IMR-90 (cell line): ENCODE results near the gene CADM2. TPM values are rescaled to one million over a fixed set of nuclear protein-coding genes. Genes with fewer than 3 reads are reported as not detected.

ENCODE experiments used
- ATAC-seq: fragments of 200-7000 bp; cut with Tn5 transposase; 2 replicates; pipeline ENCODE4 v1.9.1; 2020; ENCODE audit warnings: low read depth, mild to moderate bottlenecking, moderate library complexity
- Bru-seq: library from RNA; stranded (reverse); fragments of 400-500 nt; gene quantifications from one replicate; lab custom pipeline; 2021; lab: Mats Ljungman, UMichigan
- BruChase-seq, 2 experiments: library from RNA; stranded (reverse); fragments of 400-500 nt; gene quantifications; one replicate each; lab custom pipeline; 2021; lab: Mats Ljungman, UMichigan
- BruUV-seq: library from RNA; stranded (reverse); fragments of 400-500 nt; replicated peaks from 2 replicates; lab custom pipeline; 2021; lab: Mats Ljungman, UMichigan
- CTCF ChIA-PET: fragments of 300-600 bp; formaldehyde crosslinking; extraction: SDS; loops from one replicate; lab custom pipeline; 2021; ENCODE audit warnings: antibody characterized with exemption; lab: Yijun Ruan, JAX
- POLR2A ChIA-PET: fragments of 300-600 bp; sonication (Branson Sonifier 250); formaldehyde crosslinking; loops from one replicate; lab custom pipeline; 2022; ENCODE audit warnings: antibody characterized with exemption; ENCODE audit not compliant: unreplicated experiment; lab: Charles Lee
- DNase-seq: peaks from one replicate; pipeline ENCODE4 v3.0.0; 2013
- H2AFZ ChIP-seq: replicated peaks from 2 replicates; pipeline ENCODE3; 2013; ENCODE audit warnings: low read length, mild to moderate bottlenecking; ENCODE audit not compliant: poor library complexity
- H2AK5ac ChIP-seq: 2 replicates; pipeline ENCODE4 v1.6.1; 2013; ENCODE audit warnings: low read depth, low read length, inconsistent platforms
- H2AK9ac ChIP-seq: replicated peaks from 2 replicates; pipeline ENCODE3; 2013; ENCODE audit warnings: mild to moderate bottlenecking, low read depth, low read length, moderate library complexity; ENCODE audit not compliant: poor library complexity
- H2BK120ac ChIP-seq: 2 replicates; pipeline ENCODE4 v1.6.1; 2013; ENCODE audit warnings: low read depth, low read length, inconsistent platforms
- H2BK15ac ChIP-seq: 3 replicates; pipeline ENCODE4 v1.6.1; 2013; ENCODE audit warnings: low read depth, low read length, inconsistent platforms
- H2BK20ac ChIP-seq: 2 replicates; pipeline ENCODE4 v1.6.1; 2013; ENCODE audit warnings: low read depth, mild to moderate bottlenecking, inconsistent platforms, low read length, moderate library complexity
- H2BK5ac ChIP-seq: 2 replicates; pipeline ENCODE4 v1.6.1; 2013; ENCODE audit warnings: mild to moderate bottlenecking, low read depth, low read length, inconsistent platforms; ENCODE audit not compliant: poor library complexity, severe bottlenecking
- H3K14ac ChIP-seq: replicated peaks from 2 replicates; pipeline ENCODE4 v1.6.1; 2013; ENCODE audit warnings: low read depth, low read length, inconsistent platforms
- H3K18ac ChIP-seq: 2 replicates; pipeline ENCODE4 v1.6.1; 2013; ENCODE audit warnings: low read depth, low read length, control low read depth
- H3K23ac ChIP-seq: 2 replicates; pipeline ENCODE4 v1.6.1; 2013; ENCODE audit warnings: low read depth, low read length, inconsistent platforms
- H3K27ac ChIP-seq: 2 replicates; pipeline ENCODE4 v1.5.1; 2013; ENCODE audit warnings: mild to moderate bottlenecking, control low read depth, low read length; ENCODE audit not compliant: insufficient read depth
- H3K27me3 ChIP-seq: 2 replicates; pipeline ENCODE4 v1.6.1; 2013; ENCODE audit warnings: low read length; ENCODE audit not compliant: control insufficient read depth, insufficient read depth
- H3K36me3 ChIP-seq: 2 replicates; pipeline ENCODE4 v1.6.1; 2013; ENCODE audit warnings: low read length, mixed read lengths; ENCODE audit not compliant: control insufficient read depth, insufficient read depth
- H3K4ac ChIP-seq: 2 replicates; pipeline ENCODE4 v1.6.1; 2013; ENCODE audit warnings: low read depth, low read length, inconsistent platforms
- H3K4me1 ChIP-seq: 2 replicates; pipeline ENCODE4 v1.6.1; 2013; ENCODE audit warnings: low read length, mixed read lengths; ENCODE audit not compliant: control insufficient read depth, insufficient read depth
- H3K4me2 ChIP-seq: 2 replicates; pipeline ENCODE4 v1.6.1; 2013; ENCODE audit warnings: low read depth, mild to moderate bottlenecking, control low read depth, low read length, moderate library complexity
- H3K4me3 ChIP-seq: 2 replicates; pipeline ENCODE4 v1.5.1; 2013; ENCODE audit warnings: low read depth, mild to moderate bottlenecking, control low read depth, low read length, moderate library complexity; ENCODE audit not compliant: insufficient read depth
- H3K56ac ChIP-seq: 2 replicates; pipeline ENCODE4 v1.6.1; 2013; ENCODE audit warnings: low read length, inconsistent platforms; ENCODE audit not compliant: insufficient read depth; ENCODE audit errors: extremely low read depth
- H3K79me1 ChIP-seq, 2 experiments: 2 replicates each; pipeline ENCODE4 v1.6.1; 2013; ENCODE audit warnings: low read length in 2 of 2, inconsistent platforms in 1 of 2, low read depth in 1 of 2
- H3K9ac ChIP-seq: 2 replicates; pipeline ENCODE4 v1.6.1; 2013; ENCODE audit warnings: low read depth, low read length, control low read depth
- H3K9me1 ChIP-seq: 2 replicates; pipeline ENCODE4 v1.6.1; 2013; ENCODE audit warnings: low read length, inconsistent platforms; ENCODE audit not compliant: insufficient read depth
- H3K9me3 ChIP-seq: 2 replicates; pipeline ENCODE4 v1.6.1; 2013; ENCODE audit warnings: low read length; ENCODE audit not compliant: control insufficient read depth, insufficient read depth
- H4K20me1 ChIP-seq: 2 replicates; pipeline ENCODE4 v1.6.1; 2013; ENCODE audit warnings: low read length, inconsistent platforms; ENCODE audit not compliant: insufficient read depth
- H4K5ac ChIP-seq: 2 replicates; pipeline ENCODE4 v1.6.1; 2013; ENCODE audit warnings: mild to moderate bottlenecking, low read depth, low read length, control low read depth
- H4K8ac ChIP-seq, 2 experiments: 2 replicates each; pipeline ENCODE4 v1.6.1; 2013; ENCODE audit warnings: low read depth in 2 of 2, low read length in 2 of 2, control low read depth in 1 of 2, inconsistent platforms in 1 of 2
- H4K91ac ChIP-seq: 2 replicates; pipeline ENCODE4 v1.6.1; 2013; ENCODE audit warnings: low read depth, low read length, inconsistent platforms; ENCODE audit not compliant: insufficient read depth
- CEBPB ChIP-seq: IDR thresholded peaks from 2 replicates; pipeline ENCODE4 v1.6.1; 2012; ENCODE audit warnings: low read depth, low read length, improper control_type of control experiment
- CHD1 ChIP-seq: IDR thresholded peaks from 2 replicates; pipeline ENCODE4 v1.6.1; 2012; ENCODE audit warnings: low read depth, low read length, improper control_type of control experiment
- ELK1 ChIP-seq: fragments of 150-350 bp; IDR thresholded peaks from 2 replicates; pipeline ENCODE4 v1.6.1; 2016; ENCODE audit warnings: low read depth, mild to moderate bottlenecking, low read length, moderate library complexity, borderline replicate concordance
- FOS ChIP-seq: fragments of 150-350 bp; IDR thresholded peaks from 2 replicates; pipeline ENCODE4 v1.6.1; 2016; ENCODE audit warnings: low read depth, low read length
- MAFK ChIP-seq: IDR thresholded peaks from 2 replicates; pipeline ENCODE4 v1.6.1; 2012; ENCODE audit warnings: low read depth, low read length, improper control_type of control experiment
- MAZ ChIP-seq: IDR thresholded peaks from 2 replicates; pipeline ENCODE4 v1.6.1; 2012; ENCODE audit warnings: low read depth, mild to moderate bottlenecking, low read length, improper control_type of control experiment, moderate library complexity, borderline replicate concordance
- MXI1 ChIP-seq: IDR thresholded peaks from 2 replicates; pipeline ENCODE4 v1.6.1; 2012; ENCODE audit warnings: low read depth, mild to moderate bottlenecking, low read length, moderate library complexity, borderline replicate concordance
- NFE2L2 ChIP-seq: fragments of 150-350 bp; IDR thresholded peaks from 2 replicates; pipeline ENCODE4 v1.6.1; 2016; ENCODE audit warnings: low read depth, mild to moderate bottlenecking, low read length
- POLR2A ChIP-seq: IDR thresholded peaks from 2 replicates; pipeline ENCODE4 v1.6.1; 2012; ENCODE audit warnings: mild to moderate bottlenecking, low read depth, low read length
- RAD21 ChIP-seq: IDR thresholded peaks from 2 replicates; pipeline ENCODE4 v1.6.1; 2012; ENCODE audit warnings: low read length, improper control_type of control experiment
- RCOR1 ChIP-seq: IDR thresholded peaks from 2 replicates; pipeline ENCODE4 v1.6.1; 2012; ENCODE audit warnings: mild to moderate bottlenecking, low read length, improper control_type of control experiment; ENCODE audit not compliant: insufficient replicate concordance
- RFX5 ChIP-seq: IDR thresholded peaks from 2 replicates; pipeline ENCODE4 v1.8.0; 2012; ENCODE audit warnings: low read depth, mild to moderate bottlenecking, low read length, moderate library complexity
- WGBS, 2 experiments: methylation state at CpG; one replicate each; pipeline versions ENCODE4 v1.1.5 to v1.1.7; 2013; ENCODE audit warnings: missing lambda C conversion rate in 2 of 2; ENCODE audit not compliant: insufficient read length in 1 of 2; ENCODE audit errors: extremely low coverage in 2 of 2; 5-methylcytosine and 5-hydroxymethylcytosine counted together
- dilution Hi-C: fragments of 300-500 bp; cut with HindIII; formaldehyde crosslinking; loops from one replicate; pipeline ENCODE4 v1.14.3; 2018; ENCODE audit warnings: low sequenced_read_pairs; ENCODE audit not compliant: unreplicated experiment
- in situ Hi-C: fragments of 300-500 bp; cut with MboI; formaldehyde crosslinking; loops from 3 replicates; pipeline ENCODE4 v1.14.3; 2019; ENCODE audit warnings: low sequenced_read_pairs, inconsistent platforms, mixed read lengths
- intact Hi-C: fragments of 100-400 bp; cut with micrococcal nuclease; formaldehyde crosslinking; loops from 2 replicates; pipeline ENCODE4 v1.10.0; 2022
- long read RNA-seq: library from polyadenylated mRNA; unstranded; transcript quantifications from one replicate; pipeline ENCODE4 v2.0.0, GENCODE V29; 2021; ENCODE audit not compliant: unreplicated experiment
- polyA plus RNA-seq, 3 experiments: library from polyadenylated mRNA; depleted of rRNA; stranded (reverse); fragments of >200 nt; gene quantifications; 2 replicates each; pipeline ENCODE4 v1.2.3, GENCODE V29; 2012; ENCODE audit warnings: low replicate concordance in 1 of 3
- total RNA-seq: library from RNA; depleted of rRNA; stranded (reverse); fragments of >200 nt; gene quantifications from 2 replicates; pipeline ENCODE4 v1.2.3, GENCODE V29; 2012; rRNA removed
- TF ChIP-seq, protein P1 (sequence below): conservative IDR thresholded peaks from 2 replicates; pipeline ENCODE4 v1.5.1; 2012; ENCODE audit warnings: mild to moderate bottlenecking, low read depth, low read length, improper control_type of control experiment

Gene CADM2
- total RNA-seq, result under 0.01 TPM in 1 of 2 replicates, not detected in the other
- not detected in 2 replicates for polyA plus RNA-seq (2012; rRNA removed)
- not detected in 2 replicates for polyA plus RNA-seq (2012; cell fraction: cytosol; rRNA removed)
- polyA plus RNA-seq (2012; cell fraction: nucleus; rRNA removed; ENCODE audit: low replicate concordance), result 0.03 TPM in 1 of 2 replicates, not detected in the other
- Bru-seq, nascent RNA, result percentile 1 among the genes with signal in this experiment
- percentile 2 among the genes with signal in this experiment for BruChase-seq, experiment 1, labeled RNA remaining after a 6-hour chase
- percentile 2 among the genes with signal in this experiment for BruChase-seq, experiment 2, labeled RNA remaining after a 2-hour chase
- long read RNA-seq, result 0 reads

- H3K4me3 ChIP-seq, result peak within 1 kb of the TSS; percentile 67
- BruUV-seq, result no TSS peak
- H2AK9ac ChIP-seq, result peak within 1 kb of the TSS; percentile 3
- intact Hi-C loops, result no loop called here
- in situ Hi-C loops, result no loop called here
- H4K20me1 ChIP-seq, result no peaks in the 10 kb centered on the region
- no peak within 1 kb of the TSS for H4K5ac ChIP-seq
- H2BK5ac ChIP-seq, result no peak within 1 kb of the TSS
- ATAC-seq (peak; percentile 100), DNase-seq (peak; percentile 45)
- H3K36me3 ChIP-seq, result no peaks in the 10 kb centered on the region
- no peak within 1 kb of the TSS for H3K27ac ChIP-seq
- peaks cover 8% of the 10 kb centered on the region; the same call in 1 of the 2 replicates for H3K27me3 ChIP-seq
- no peak within 1 kb of the TSS for H2BK120ac ChIP-seq
- no peaks in the 10 kb centered on the region for H3K4me1 ChIP-seq
- ChIA-PET POLR2A (no interaction called here), CTCF (no interaction called here)
- peak within 1 kb of the TSS; percentile 91 for H2AFZ ChIP-seq
- no peaks in the 10 kb centered on the region for H3K79me1 ChIP-seq
- no peak within 1 kb of the TSS for H2BK15ac ChIP-seq
- H3K9ac ChIP-seq, result no peak within 1 kb of the TSS
- H3K9me1 ChIP-seq, result peaks cover 3% of the 10 kb centered on the region; the same call in 1 of the 2 replicates
- H4K8ac ChIP-seq, result no peak within 1 kb of the TSS
- H4K91ac ChIP-seq, result no peak within 1 kb of the TSS
- H3K56ac ChIP-seq, result no peak within 1 kb of the TSS
- no peak within 1 kb of the TSS for H3K14ac ChIP-seq
- H2AK5ac ChIP-seq, result no peak within 1 kb of the TSS
- H3K23ac ChIP-seq, result no peak within 1 kb of the TSS
- H3K9me3 ChIP-seq, result no peaks in the 10 kb centered on the region
- H3K4me2 ChIP-seq, result peak within 1 kb of the TSS; percentile 95
- H2BK20ac ChIP-seq, result no peak within 1 kb of the TSS
- dilution Hi-C loops, result no loop called here
- 0% methylated on average over 4 of the region's 70 CpGs; no CpG with 5 or more reads in 1 of the 2 experiments for WGBS, 2 experiments
- no peak within 1 kb of the TSS for H3K18ac ChIP-seq
- no peak within 1 kb of the TSS for H3K4ac ChIP-seq
- no peak for TF ChIP-seq RFX5
- no peak for TF ChIP-seq RCOR1
- no peak for TF ChIP-seq ELK1
- no peak for TF ChIP-seq NFE2L2
- no peak for TF ChIP-seq MXI1
- TF ChIP-seq RAD21, result no peak
- TF ChIP-seq CEBPB, result no peak
- no peak for TF ChIP-seq POLR2A
- TF ChIP-seq CHD1, result no peak
- no peak for TF ChIP-seq FOS
- TF ChIP-seq MAFK, result no peak
- TF ChIP-seq, protein P1, sequence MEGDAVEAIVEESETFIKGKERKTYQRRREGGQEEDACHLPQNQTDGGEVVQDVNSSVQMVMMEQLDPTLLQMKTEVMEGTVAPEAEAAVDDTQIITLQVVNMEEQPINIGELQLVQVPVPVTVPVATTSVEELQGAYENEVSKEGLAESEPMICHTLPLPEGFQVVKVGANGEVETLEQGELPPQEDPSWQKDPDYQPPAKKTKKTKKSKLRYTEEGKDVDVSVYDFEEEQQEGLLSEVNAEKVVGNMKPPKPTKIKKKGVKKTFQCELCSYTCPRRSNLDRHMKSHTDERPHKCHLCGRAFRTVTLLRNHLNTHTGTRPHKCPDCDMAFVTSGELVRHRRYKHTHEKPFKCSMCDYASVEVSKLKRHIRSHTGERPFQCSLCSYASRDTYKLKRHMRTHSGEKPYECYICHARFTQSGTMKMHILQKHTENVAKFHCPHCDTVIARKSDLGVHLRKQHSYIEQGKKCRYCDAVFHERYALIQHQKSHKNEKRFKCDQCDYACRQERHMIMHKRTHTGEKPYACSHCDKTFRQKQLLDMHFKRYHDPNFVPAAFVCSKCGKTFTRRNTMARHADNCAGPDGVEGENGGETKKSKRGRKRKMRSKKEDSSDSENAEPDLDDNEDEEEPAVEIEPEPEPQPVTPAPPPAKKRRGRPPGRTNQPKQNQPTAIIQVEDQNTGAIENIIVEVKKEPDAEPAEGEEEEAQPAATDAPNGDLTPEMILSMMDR, result no peak
- TF ChIP-seq MAZ, result no peak
Observed at GRCh38 chr3:84958495-84959469, at the start of gene CADM2. CADM2 (plus strand) TSS chr3:84958989.
